ENCODE measurements around the gene CERS4. TPM values are rescaled to one million over a fixed set of nuclear protein-coding genes. Genes with fewer than 3 reads are reported as not detected.
A peak's percentile ranks its signal among the peaks of the same experiment; 100 is the strongest.

CERS4 gene
- total RNA-seq, 1 experiment from 2014 or later: 43.9 TPM

- Histone ChIP-seq H3K9ac (ENCODE audit: low read length) (no peak overlapping the region), H3K4me2 (ENCODE audit: low read length) (no peak overlapping the region), H3K79me2 (ENCODE audit: low read length) (no peaks in the 10 kb centered on the region), H3K9me3 (ENCODE audit: low read length) (no peaks in the 10 kb centered on the region), H3K4me1 (ENCODE audit: insufficient read depth, low read length) (no peaks in the 10 kb centered on the region), H3K36me3 (ENCODE audit: low read depth, low read length) (no peaks in the 10 kb centered on the region), H3K27me3 (ENCODE audit: low read length) (no peaks in the 10 kb centered on the region), H3K9me2 (replicated peaks; ENCODE audit: low read length) (no peaks in the 10 kb centered on the region), H4K20me1 (ENCODE audit: low read length) (no peaks in the 10 kb centered on the region), H2AFZ (ENCODE audit: low read length) (no peak overlapping the region), H3K4me3 (ENCODE audit: low read length) (no peak overlapping the region), H3K27ac (ENCODE audit: low read length) (0 out of 2 replicates have a peak overlapping the region, but pooled peaks have one; percentile 27), H3F3A (ENCODE audit: low read length, unreplicated experiment) (no peaks in the 10 kb centered on the region)
- ChIA-PET POLR2A (ENCODE audit: unreplicated experiment) (no interaction called here), CTCF (interaction anchor here (0.6 kb wide), 1 partner anchor 10 kb away, joined by 6 read pairs; no protein-coding TSS in a partner anchor)
- no peak for TF ChIP-seq CTCF (conservative IDR thresholded peaks at IDR 0.05; ENCODE audit: low read depth, low read length)
- TF ChIP-seq EZH2phosphoT487 (IDR thresholded peaks at IDR 0.05; ENCODE audit: borderline replicate concordance, low read length): no peak
- no peak for TF ChIP-seq EZH2 (IDR thresholded peaks at IDR 0.05; ENCODE audit: low read length, unreplicated experiment)
- intact Hi-C loops (cut with micrococcal nuclease): no loop called here
- BruUV-seq (replicated peaks): no TSS peak
- ATAC-seq (no peak), DNase-seq (peak; percentile 77)
Measured at GRCh38 chr19:8174706-8175105, 34.5 kb upstream of the CERS4 start.

GRCh38 chr19:8180018-8180417 lies 29.2 kb upstream of the CERS4 start:
- Histone ChIP-seq H3K9me3 (ENCODE audit: low read length) (no peaks in the 10 kb centered on the region), H4K20me1 (ENCODE audit: low read length) (no peaks in the 10 kb centered on the region), H3K27ac (ENCODE audit: low read length) (no peak overlapping the region), H3K4me1 (ENCODE audit: insufficient read depth, low read length) (peaks cover 3% of the 10 kb centered on the region; the same call in 1 of the 2 replicates), H3F3A (ENCODE audit: low read length, unreplicated experiment) (no peaks in the 10 kb centered on the region), H3K79me2 (ENCODE audit: low read length) (no peaks in the 10 kb centered on the region), H3K4me2 (ENCODE audit: low read length) (no peak overlapping the region), H3K4me3 (ENCODE audit: low read length) (no peak overlapping the region), H2AFZ (ENCODE audit: low read length) (no peak overlapping the region), H3K27me3 (ENCODE audit: low read length) (no peaks in the 10 kb centered on the region), H3K9ac (ENCODE audit: low read length) (no peak overlapping the region), H3K36me3 (ENCODE audit: low read depth, low read length) (no peaks in the 10 kb centered on the region), H3K9me2 (replicated peaks; ENCODE audit: low read length) (no peaks in the 10 kb centered on the region)
- intact Hi-C loops (cut with micrococcal nuclease): no loop called here
- ChIA-PET POLR2A (ENCODE audit: unreplicated experiment) (no interaction called here), CTCF (no interaction called here)
- TF ChIP-seq EZH2phosphoT487 (IDR thresholded peaks at IDR 0.05; ENCODE audit: borderline replicate concordance, low read length) (no peak), CTCF (conservative IDR thresholded peaks at IDR 0.05; ENCODE audit: low read depth, low read length) (no peak), EZH2 (IDR thresholded peaks at IDR 0.05; ENCODE audit: low read length, unreplicated experiment) (no peak)
- peak; percentile 75 for ATAC-seq
- BruUV-seq (replicated peaks): no TSS peak
- peak; percentile 50 for DNase-seq

- no TSS peak for BruUV-seq (replicated peaks)
- CTCF ChIA-PET: no interaction called here
- Histone ChIP-seq H3K4me3 (ENCODE audit: low read length) (no peak overlapping the region), H3K9ac (ENCODE audit: low read length) (no peak overlapping the region), H3K27me3 (ENCODE audit: low read length) (no peaks in the 10 kb centered on the region), H3K4me2 (ENCODE audit: low read length) (no peak overlapping the region), H3K4me1 (ENCODE audit: insufficient read depth, low read length) (peaks cover 3% of the 10 kb centered on the region; the same call in 1 of the 2 replicates), H3K9me2 (replicated peaks; ENCODE audit: low read length) (no peaks in the 10 kb centered on the region), H3F3A (ENCODE audit: low read length, unreplicated experiment) (no peaks in the 10 kb centered on the region), H3K27ac (ENCODE audit: low read length) (no peak overlapping the region), H3K79me2 (ENCODE audit: low read length) (no peaks in the 10 kb centered on the region), H2AFZ (ENCODE audit: low read length) (no peak overlapping the region), H3K36me3 (ENCODE audit: low read depth, low read length) (no peaks in the 10 kb centered on the region), H3K9me3 (ENCODE audit: low read length) (no peaks in the 10 kb centered on the region), H4K20me1 (ENCODE audit: low read length) (no peaks in the 10 kb centered on the region)
- POLR2A ChIA-PET (ENCODE audit: unreplicated experiment): no interaction called here
- intact Hi-C loops (cut with micrococcal nuclease): no loop called here
- no peak for DNase-seq
- no peak for TF ChIP-seq EZH2 (IDR thresholded peaks at IDR 0.05; ENCODE audit: low read length, unreplicated experiment)
- no peak for TF ChIP-seq CTCF (conservative IDR thresholded peaks at IDR 0.05; ENCODE audit: low read depth, low read length)
- TF ChIP-seq EZH2phosphoT487 (IDR thresholded peaks at IDR 0.05; ENCODE audit: borderline replicate concordance, low read length): no peak
- no peak for ATAC-seq
Measured at GRCh38 chr19:8184274-8184673, 24.9 kb upstream of the CERS4 start.
